K562 (cell line): Measurements from ENCODE around the gene EPHX1. TPM values are rescaled to one million over a fixed set of nuclear protein-coding genes. Genes with fewer than 3 reads are reported as not detected.
A peak's percentile ranks its signal among the peaks of the same experiment; 100 is the strongest.

Experiments used
- ATAC-seq: fragments of 200-7000 bp; cut with Tn5 transposase; 3 replicates; pipeline ENCODE4 v1.9.1; 2020; ENCODE audit warnings: moderate library complexity
- BruUV-seq: library from RNA; stranded (reverse); fragments of 400-500 nt; replicated peaks from 2 replicates; lab custom pipeline; 2021; lab: Mats Ljungman, UMichigan
- CTCF ChIA-PET: fragments of 300-600 bp; formaldehyde crosslinking; extraction: SDS; loops from one replicate; lab custom pipeline; 2021; ENCODE audit warnings: low intra/inter-chr PET ratio; lab: Yijun Ruan, JAX
- POLR2A ChIA-PET: fragments of 300-600, 350-650 bp; sonication (Branson Sonifier 250); formaldehyde crosslinking; extraction: SDS; loops from one replicate; lab custom pipeline; 2021; ENCODE audit warnings: antibody characterized with exemption, inconsistent platforms; lab: Yijun Ruan, JAX
- DNase-seq, 4 experiments: peaks; one replicate each; pipeline versions ENCODE4 v3.0.0 to v3.0.0-alpha.2; 2011 to 2018; ENCODE audit warnings: low spot score in 3 of 4, mixed read lengths in 3 of 4; ENCODE audit errors: extremely low read depth in 1 of 4
- FAIRE-seq: peaks from 2 replicates; lab custom pipeline; 2011; peaks lifted over from hg19 to GRCh38; lab: Jason Lieb, UNC
- H2AFZ ChIP-seq: 2 replicates; pipeline ENCODE4 v1.6.0; 2011; ENCODE audit warnings: low read depth, low read length, control low read depth, inconsistent platforms
- H3K27ac ChIP-seq: fragments of 200-600 bp; 3 replicates; pipeline ENCODE4 v1.8.0; 2011; ENCODE audit warnings: low read depth, mild to moderate bottlenecking, control low read depth, inconsistent platforms, low read length, moderate library complexity, mixed read lengths; ENCODE audit errors: extremely low read depth
- H3K27me3 ChIP-seq, 2 experiments: fragments of 300-600 bp in 1 of 2; 2 replicates in 1 of 2; 3 replicates in 1 of 2; pipeline versions ENCODE4 v1.6.0 to v1.8.0; 2011; ENCODE audit warnings: inconsistent platforms in 2 of 2, low read length in 2 of 2, mild to moderate bottlenecking in 1 of 2, mixed read lengths in 1 of 2, moderate library complexity in 1 of 2; ENCODE audit not compliant: control insufficient read depth in 2 of 2, insufficient read depth in 2 of 2
- H3K36me3 ChIP-seq: fragments of 300-600 bp; 3 replicates; pipeline ENCODE4 v1.8.0; 2011; ENCODE audit warnings: mild to moderate bottlenecking, low read length, inconsistent platforms; ENCODE audit not compliant: control insufficient read depth, insufficient read depth
- H3K4me1 ChIP-seq, 2 experiments: fragments of 200-600 bp in 1 of 2; replicated peaks in 1 of 2; 2 replicates in 1 of 2; 3 replicates in 1 of 2; pipeline versions ENCODE4 v1.5.1 to v1.8.0; 2011; ENCODE audit warnings: inconsistent platforms in 2 of 2, low read length in 2 of 2, mild to moderate bottlenecking in 1 of 2, mixed read lengths in 1 of 2, moderate library complexity in 1 of 2; ENCODE audit not compliant: control insufficient read depth in 2 of 2, insufficient read depth in 2 of 2
- H3K4me2 ChIP-seq: 2 replicates; pipeline ENCODE4 v1.6.1; 2011; ENCODE audit warnings: low read length, control low read depth, inconsistent platforms, mixed read lengths; ENCODE audit not compliant: insufficient read depth
- H3K4me3 ChIP-seq: fragments of 200-600 bp; sonication (generic), shearing (Covaris generic); 2 replicates; pipeline ENCODE4 v1.5.1; 2016; ENCODE audit warnings: control low read depth, inconsistent platforms
- H3K79me2 ChIP-seq: fragments of 200-600 bp; 3 replicates; pipeline ENCODE4 v1.8.0; 2011; ENCODE audit warnings: low read length, inconsistent platforms; ENCODE audit not compliant: control insufficient read depth, insufficient read depth
- H3K9ac ChIP-seq, 2 experiments: 2 replicates each; pipeline versions ENCODE4 v1.6.0 to v1.6.1; 2011; ENCODE audit warnings: low read depth in 2 of 2, low read length in 2 of 2, control low read depth in 1 of 2, inconsistent platforms in 1 of 2, mild to moderate bottlenecking in 1 of 2, mixed read lengths in 1 of 2; ENCODE audit not compliant: insufficient read depth in 1 of 2
- H3K9me1 ChIP-seq: one replicate; pipeline ENCODE4 v1.6.0; 2011; ENCODE audit warnings: inconsistent platforms, mild to moderate bottlenecking, low read length, moderate library complexity; ENCODE audit not compliant: control insufficient read depth, insufficient read depth
- H3K9me3 ChIP-seq: replicated peaks from 2 replicates; pipeline ENCODE4 v1.5.1; 2011; ENCODE audit warnings: low read depth, low read length, inconsistent platforms; ENCODE audit not compliant: control insufficient read depth, insufficient read depth
- H4K20me1 ChIP-seq: replicated peaks from 2 replicates; pipeline ENCODE4 v1.6.1; 2011; ENCODE audit warnings: low read length, inconsistent platforms, mixed read lengths; ENCODE audit not compliant: control insufficient read depth, insufficient read depth
- E2F4 ChIP-seq: sonication (generic); formaldehyde crosslinking; IDR thresholded peaks from 2 replicates; pipeline ENCODE4 v1.8.0; 2022; ENCODE audit warnings: mild to moderate bottlenecking, low read depth, missing genetic modification reagents
- HMG20A ChIP-seq: fragments of 450-650 bp; formaldehyde crosslinking; conservative IDR thresholded peaks from 2 replicates; pipeline ENCODE4 v1.4.0; 2020; ENCODE audit warnings: mild to moderate bottlenecking, mixed read lengths
- NR3C1 ChIP-seq: sonication (generic); formaldehyde crosslinking; IDR thresholded peaks from 2 replicates; pipeline ENCODE4 v1.8.1; 2022; ENCODE audit warnings: missing genetic modification reagents
- SAFB ChIP-seq: fragments of 200-400 bp; formaldehyde crosslinking; IDR thresholded peaks from 2 replicates; pipeline ENCODE4 v1.6.1; 2017; ENCODE audit warnings: low read depth, low read length, borderline replicate concordance
- WGBS: fragments of 100-300 bp; shearing (Covaris generic); methylation state at CpG from one replicate; pipeline ENCODE4 v1.1.6; 2016; ENCODE audit warnings: low coverage, mixed read lengths; ENCODE audit not compliant: insufficient coverage; ENCODE audit errors: missing lambda C conversion rate; 5-methylcytosine and 5-hydroxymethylcytosine counted together
- in situ Hi-C: fragments of 300-500 bp; cut with MboI; formaldehyde crosslinking; loops from 4 replicates; pipeline ENCODE4 v1.15.0; 2018; ENCODE audit warnings: inconsistent platforms, mixed read lengths
- intact Hi-C: fragments of 100-400 bp; cut with micrococcal nuclease; formaldehyde crosslinking; loops from 2 replicates; pipeline ENCODE4 v1.14.2; 2022
- polyA plus RNA-seq, 8 experiments: library from polyadenylated mRNA; depleted of rRNA in 4 of 8; stranded (reverse) in 5 of 8; unstranded in 3 of 8; fragments of >200 nt; fragmentation: Nextera tagmentation in 2 of 8; fragmentation: Illumina TruSeq in 1 of 8; extraction: Ambion mirVana in 2 of 8; extraction: Trizol in 1 of 8; gene quantifications; 2 replicates each; pipeline versions ENCODE4 v1.2.1 to v1.2.3, GENCODE V29; 2011 to 2014; ENCODE audit warnings: inconsistent platforms in 1 of 8, missing spikeins in 1 of 8
- total RNA-seq, 7 experiments: library from RNA; depleted of rRNA in 6 of 7; stranded (reverse); fragments of >200 nt in 6 of 7; fragmentation: Illumina TruSeq in 2 of 7; extraction: Trizol in 2 of 7; gene quantifications; 2 replicates each; pipeline versions ENCODE4 v1.2.1 to v1.2.3, GENCODE V29; 2011 to 2021; ENCODE audit warnings: low replicate concordance in 1 of 7
- TF ChIP-seq, protein P1 (sequence below): fragments of 250-450 bp; sonication (Bioruptor Pico); IDR thresholded peaks from 2 replicates; pipeline ENCODE4 v1.5.0; 2020; ENCODE audit warnings: mild to moderate bottlenecking
- TF ChIP-seq, protein P2 (sequence below), 2 experiments: fragments of 450-650 bp; IDR thresholded peaks; 2 replicates each; pipeline ENCODE4 v1.6.1; 2018; ENCODE audit warnings: mild to moderate bottlenecking in 2 of 2, low read depth in 1 of 2; ENCODE audit not compliant: partially characterized antibody in 2 of 2

The EPHX1 gene
- total and polyA plus RNA-seq, 9 of the 15 experiments (the other 6 are each of a cell fraction or from before 2014, with no cell fraction given): 0.21 to 27.0 (median 6.7) TPM

- TF ChIP-seq SAFB (no peak), E2F4 (CRISPR knock-in tag) (no peak), HMG20A (CRISPR knock-in tag) (no peak), NR3C1 (CRISPR knock-in tag) (no peak)
- TF ChIP-seq, protein P1, sequence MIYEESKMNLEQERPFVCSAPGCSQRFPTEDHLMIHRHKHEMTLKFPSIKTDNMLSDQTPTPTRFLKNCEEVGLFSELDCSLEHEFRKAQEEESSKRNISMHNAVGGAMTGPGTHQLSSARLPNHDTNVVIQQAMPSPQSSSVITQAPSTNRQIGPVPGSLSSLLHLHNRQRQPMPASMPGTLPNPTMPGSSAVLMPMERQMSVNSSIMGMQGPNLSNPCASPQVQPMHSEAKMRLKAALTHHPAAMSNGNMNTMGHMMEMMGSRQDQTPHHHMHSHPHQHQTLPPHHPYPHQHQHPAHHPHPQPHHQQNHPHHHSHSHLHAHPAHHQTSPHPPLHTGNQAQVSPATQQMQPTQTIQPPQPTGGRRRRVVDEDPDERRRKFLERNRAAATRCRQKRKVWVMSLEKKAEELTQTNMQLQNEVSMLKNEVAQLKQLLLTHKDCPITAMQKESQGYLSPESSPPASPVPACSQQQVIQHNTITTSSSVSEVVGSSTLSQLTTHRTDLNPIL (CRISPR knock-in tag): no peak
- TF ChIP-seq, protein P2, sequence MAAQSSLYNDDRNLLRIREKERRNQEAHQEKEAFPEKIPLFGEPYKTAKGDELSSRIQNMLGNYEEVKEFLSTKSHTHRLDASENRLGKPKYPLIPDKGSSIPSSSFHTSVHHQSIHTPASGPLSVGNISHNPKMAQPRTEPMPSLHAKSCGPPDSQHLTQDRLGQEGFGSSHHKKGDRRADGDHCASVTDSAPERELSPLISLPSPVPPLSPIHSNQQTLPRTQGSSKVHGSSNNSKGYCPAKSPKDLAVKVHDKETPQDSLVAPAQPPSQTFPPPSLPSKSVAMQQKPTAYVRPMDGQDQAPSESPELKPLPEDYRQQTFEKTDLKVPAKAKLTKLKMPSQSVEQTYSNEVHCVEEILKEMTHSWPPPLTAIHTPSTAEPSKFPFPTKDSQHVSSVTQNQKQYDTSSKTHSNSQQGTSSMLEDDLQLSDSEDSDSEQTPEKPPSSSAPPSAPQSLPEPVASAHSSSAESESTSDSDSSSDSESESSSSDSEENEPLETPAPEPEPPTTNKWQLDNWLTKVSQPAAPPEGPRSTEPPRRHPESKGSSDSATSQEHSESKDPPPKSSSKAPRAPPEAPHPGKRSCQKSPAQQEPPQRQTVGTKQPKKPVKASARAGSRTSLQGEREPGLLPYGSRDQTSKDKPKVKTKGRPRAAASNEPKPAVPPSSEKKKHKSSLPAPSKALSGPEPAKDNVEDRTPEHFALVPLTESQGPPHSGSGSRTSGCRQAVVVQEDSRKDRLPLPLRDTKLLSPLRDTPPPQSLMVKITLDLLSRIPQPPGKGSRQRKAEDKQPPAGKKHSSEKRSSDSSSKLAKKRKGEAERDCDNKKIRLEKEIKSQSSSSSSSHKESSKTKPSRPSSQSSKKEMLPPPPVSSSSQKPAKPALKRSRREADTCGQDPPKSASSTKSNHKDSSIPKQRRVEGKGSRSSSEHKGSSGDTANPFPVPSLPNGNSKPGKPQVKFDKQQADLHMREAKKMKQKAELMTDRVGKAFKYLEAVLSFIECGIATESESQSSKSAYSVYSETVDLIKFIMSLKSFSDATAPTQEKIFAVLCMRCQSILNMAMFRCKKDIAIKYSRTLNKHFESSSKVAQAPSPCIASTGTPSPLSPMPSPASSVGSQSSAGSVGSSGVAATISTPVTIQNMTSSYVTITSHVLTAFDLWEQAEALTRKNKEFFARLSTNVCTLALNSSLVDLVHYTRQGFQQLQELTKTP (IDR thresholded peaks at IDR 0.05; ENCODE audit: low read depth in 1 of 2, partially characterized antibody in 2 of 2): no peak
- Histone ChIP-seq H2AFZ (peak overlapping the region; percentile 65; the same call in 1 of the 2 replicates), H3K9me3 (no peaks in the 10 kb centered on the region), H3K36me3 (no peaks in the 10 kb centered on the region), H3K9ac (peak overlapping the region in 1 of 2 experiments; percentile 82; a peak in 2 of 4 replicates), H4K20me1 (no peaks in the 10 kb centered on the region), H3K4me1 (peaks cover 28 to 31% of the 10 kb centered on the region in 2 experiments), H3K4me3 (no peak overlapping the region), H3K27me3 (no peaks in the 10 kb centered on the region), H3K9me1 (no peaks in the 10 kb centered on the region), H3K27ac (peak overlapping the region; percentile 22; the same call in 2 of the 3 replicates), H3K4me2 (no peak overlapping the region), H3K79me2 (no peaks in the 10 kb centered on the region)
- CTCF ChIA-PET: no interaction called here
- POLR2A ChIA-PET: interaction anchor here (0.7 to 1.2 kb wide), 5 partner anchors 10 to 160 kb away, joined by 3 to 4 read pairs (median 3); no protein-coding TSS in a partner anchor
- in situ Hi-C loops: no loop called here
- no TSS peak for BruUV-seq
- FAIRE-seq: no peak
- DNase-seq: no peak
- intact Hi-C loops: no loop called here
- 80% methylated on average over 17 of the region's 17 CpGs for WGBS
- no peak for ATAC-seq
Observed at GRCh38 chr1:225816643-225817538, 7.0 kb downstream of the EPHX1 start.
